Glutamatergic neuron (in vitro differentiated cells): ENCODE results near the gene LTO1. TPM values are rescaled to one million over a fixed set of nuclear protein-coding genes. Genes with fewer than 3 reads are reported as not detected.

Experiments used
- DNase-seq: peaks from one replicate; pipeline ENCODE4 v3.0.0; 2022
- H3K27ac Mint-ChIP-seq: one replicate; pipeline ENCODE4 v1.8.0; 2020; ENCODE audit warnings: mild to moderate bottlenecking, mixed read lengths, inconsistent platforms; ENCODE audit not compliant: unreplicated experiment
- H3K27me3 Mint-ChIP-seq: one replicate; pipeline ENCODE4 v1.8.0; 2020; ENCODE audit warnings: mild to moderate bottlenecking, moderate library complexity, mixed read lengths, inconsistent platforms; ENCODE audit not compliant: unreplicated experiment
- H3K36me3 Mint-ChIP-seq: one replicate; pipeline ENCODE4 v1.8.0; 2020; ENCODE audit warnings: mild to moderate bottlenecking, mixed read lengths, inconsistent platforms; ENCODE audit not compliant: unreplicated experiment
- H3K4me1 Mint-ChIP-seq: one replicate; pipeline ENCODE4 v1.8.0; 2020; ENCODE audit warnings: mild to moderate bottlenecking, low read depth, mixed read lengths, inconsistent platforms; ENCODE audit not compliant: unreplicated experiment
- H3K4me3 Mint-ChIP-seq: one replicate; pipeline ENCODE4 v1.8.0; 2020; ENCODE audit warnings: mild to moderate bottlenecking, mixed read lengths, inconsistent platforms; ENCODE audit not compliant: unreplicated experiment
- H3K9me3 Mint-ChIP-seq: one replicate; pipeline ENCODE4 v1.8.0; 2020; ENCODE audit warnings: mild to moderate bottlenecking, moderate library complexity, mixed read lengths, inconsistent platforms; ENCODE audit not compliant: unreplicated experiment
- CTCF ChIP-seq: fragments of 200-600 bp; sonication (generic); IDR thresholded peaks from one replicate; pipeline ENCODE4 v1.5.0; 2021; ENCODE audit not compliant: partially characterized antibody, unreplicated experiment
- total RNA-seq: library from RNA; stranded (reverse); fragmentation: NEBNext Ultra II Directional; extraction: Animal tissue kit (Norgen Biotek cat#: 25700); gene quantifications from one replicate; pipeline ENCODE4 v1.2.1, GENCODE V29; 2021; ENCODE audit not compliant: unreplicated experiment

Gene LTO1
- total RNA-seq, 1 donor from 2014 or later: 38.1 TPM

- Mint-ChIP-seq H3K9me3 (peaks cover 2% of the 10 kb centered on the region), H3K27me3 (peaks cover 9% of the 10 kb centered on the region), H3K36me3 (no peaks in the 10 kb centered on the region), H3K27ac (no peak overlapping the region), H3K4me1 (no peaks in the 10 kb centered on the region), H3K4me3 (no peak overlapping the region)
- DNase-seq: no peak
- TF ChIP-seq CTCF: no peak
Measured at GRCh38 chr11:69652999-69653398, 22.2 kb downstream of the LTO1 start.

- no peak for TF ChIP-seq CTCF
Measured at GRCh38 chr11:69651834-69652620, 23.1 kb downstream of the LTO1 start.

GRCh38 chr11:69650832-69651344 lies 24.3 kb downstream of the LTO1 start:
- Mint-ChIP-seq H3K4me3 (no peak overlapping the region), H3K27ac (no peak overlapping the region), H3K36me3 (no peaks in the 10 kb centered on the region), H3K27me3 (peaks cover 4% of the 10 kb centered on the region), H3K9me3 (peaks cover 1% of the 10 kb centered on the region), H3K4me1 (no peaks in the 10 kb centered on the region)
- DNase-seq: no peak
- no peak for TF ChIP-seq CTCF

More at GRCh38 chr11:69651834-69652620, 23.1 kb downstream of the LTO1 start:
- Mint-ChIP-seq H3K9me3 (peaks cover 2% of the 10 kb centered on the region), H3K36me3 (no peaks in the 10 kb centered on the region), H3K27me3 (peaks cover 7% of the 10 kb centered on the region), H3K27ac (no peak overlapping the region), H3K4me3 (no peak overlapping the region), H3K4me1 (no peaks in the 10 kb centered on the region)
- DNase-seq: no peak

GRCh38 chr11:69650081-69650831 lies 24.9 kb downstream of the LTO1 start:
- Mint-ChIP-seq H3K4me3 (no peak overlapping the region), H3K36me3 (no peaks in the 10 kb centered on the region), H3K27me3 (peaks cover 4% of the 10 kb centered on the region), H3K9me3 (peaks cover 2% of the 10 kb centered on the region), H3K4me1 (no peaks in the 10 kb centered on the region), H3K27ac (no peak overlapping the region)
- no peak for TF ChIP-seq CTCF
- DNase-seq: no peak

- H3K4me3 Mint-ChIP-seq: no peak overlapping the region
- H3K27ac Mint-ChIP-seq: no peak overlapping the region
- no peak for TF ChIP-seq CTCF
- H3K27me3 Mint-ChIP-seq: peaks cover 4% of the 10 kb centered on the region
- H3K36me3 Mint-ChIP-seq: no peaks in the 10 kb centered on the region
- peaks cover 2% of the 10 kb centered on the region for H3K9me3 Mint-ChIP-seq
- no peak for DNase-seq
- no peaks in the 10 kb centered on the region for H3K4me1 Mint-ChIP-seq
Measured at GRCh38 chr11:69649576-69649900, 25.6 kb downstream of the LTO1 start.
